ENCODE measurements around the gene BTAF1. TPM values are rescaled to one million over a fixed set of nuclear protein-coding genes. Genes with fewer than 3 reads are reported as not detected.
A peak's percentile ranks its signal among the peaks of the same experiment; 100 is the strongest.

The BTAF1 gene
- polyA plus RNA-seq, 1 donor (not counting 4 experiments of a cell fraction or from before 2014, with no cell fraction given) = 42.9 TPM

DNA sequence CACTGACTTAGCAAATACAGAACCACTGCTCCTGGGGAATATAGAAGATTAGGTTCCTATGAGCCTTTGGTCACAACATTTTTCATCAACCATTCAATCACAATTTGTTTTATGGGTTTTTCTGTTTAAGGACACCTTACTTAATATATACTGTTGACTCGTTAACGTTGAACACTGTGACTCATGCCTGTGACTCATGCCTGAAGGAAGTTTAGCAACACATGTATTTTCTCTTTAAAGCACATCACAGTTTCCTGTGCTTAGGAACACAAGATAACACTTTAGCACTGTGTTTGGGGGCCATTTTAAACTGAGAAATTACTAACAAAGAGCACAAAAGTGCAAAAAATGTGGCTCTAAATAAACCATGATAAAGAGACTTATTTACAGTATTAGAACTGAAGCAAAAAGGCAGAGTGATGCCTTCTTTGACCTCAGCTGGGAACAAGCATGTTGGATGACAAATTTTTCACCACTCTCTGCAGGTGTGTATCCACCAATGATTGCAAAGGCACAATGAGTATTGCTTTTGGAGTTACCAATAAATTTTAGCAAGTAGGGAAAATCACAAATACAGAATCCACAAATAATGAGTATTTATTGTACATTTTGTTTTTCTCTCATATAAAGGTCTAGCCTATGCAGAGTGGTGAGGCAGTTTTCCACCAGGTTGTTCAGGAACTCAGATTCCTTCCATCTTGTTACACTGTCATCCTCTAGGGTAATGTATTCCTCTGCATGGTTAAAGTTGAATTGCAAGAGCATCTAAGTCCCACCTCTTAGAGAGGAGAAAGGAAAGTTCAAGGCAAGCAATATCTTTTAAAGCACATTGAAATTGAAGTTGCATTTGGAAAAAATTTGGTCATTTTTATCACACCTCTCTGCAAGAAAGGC is 21.5 kb upstream of the BTAF1 start:
- Histone ChIP-seq H3K4me2 (ENCODE audit: control insufficient read depth, extremely low read depth, insufficient read depth, low read depth, low read length) (peak overlapping the region; percentile 62), H3K4me3 (ENCODE audit: control insufficient read depth in 2 of 3, extremely low read depth in 1 of 3, insufficient read depth in 2 of 3, low read depth in 1 of 3, low read length in 3 of 3) (no peak overlapping the region), H3K4me1 (ENCODE audit: control insufficient read depth, extremely low read depth, insufficient read depth, low read length) (peaks cover 16% of the 10 kb centered on the region), H3K27me3 (ENCODE audit: control insufficient read depth, extremely low read depth, insufficient read depth, low read length) (no peaks in the 10 kb centered on the region), H3K79me2 (ENCODE audit: control insufficient read depth, insufficient read depth, low read length) (no peaks in the 10 kb centered on the region), H3K9me3 (ENCODE audit: control insufficient read depth, low read depth, low read length) (no peaks in the 10 kb centered on the region), H3K36me3 (ENCODE audit: control insufficient read depth in 2 of 2, extremely low read depth in 1 of 2, insufficient read depth in 2 of 2, low read length in 2 of 2) (no peaks in the 10 kb centered on the region), H3K27ac (ENCODE audit: control insufficient read depth, insufficient read depth, low read length) (peak overlapping the region; percentile 57), H4K20me1 (ENCODE audit: control insufficient read depth, extremely low read depth, insufficient read depth, low read length) (no peaks in the 10 kb centered on the region), H3K9ac (ENCODE audit: control insufficient read depth, extremely low read depth, insufficient read depth, low read length) (peak overlapping the region; percentile 2), H3K9me1 (ENCODE audit: control insufficient read depth, extremely low read depth, insufficient read depth, low read length) (no peaks in the 10 kb centered on the region), H2AFZ (ENCODE audit: control insufficient read depth, low read length) (peak overlapping the region; percentile 73)
- FAIRE-seq = peak; percentile 97
- dilution Hi-C loops (cut with MboI; ENCODE audit: extremely low pct_ligation_motif_present, low sequenced_read_pairs) = no loop called here
- TF ChIP-seq EZH2 (IDR thresholded peaks at IDR 0.05; ENCODE audit: low read length) (no peak), CTCF (optimal IDR thresholded peaks at IDR 0.05 in 1 of 3, IDR thresholded peaks at IDR 0.05 in 1 of 3, conservative IDR thresholded peaks at IDR 0.05 in 1 of 3; ENCODE audit: extremely low read depth in 1 of 3, insufficient read depth in 2 of 3, low read length in 3 of 3) (no peak)
- peak; percentile 40 for DNase-seq (ENCODE audit: low read depth, low spot score)

DNA sequence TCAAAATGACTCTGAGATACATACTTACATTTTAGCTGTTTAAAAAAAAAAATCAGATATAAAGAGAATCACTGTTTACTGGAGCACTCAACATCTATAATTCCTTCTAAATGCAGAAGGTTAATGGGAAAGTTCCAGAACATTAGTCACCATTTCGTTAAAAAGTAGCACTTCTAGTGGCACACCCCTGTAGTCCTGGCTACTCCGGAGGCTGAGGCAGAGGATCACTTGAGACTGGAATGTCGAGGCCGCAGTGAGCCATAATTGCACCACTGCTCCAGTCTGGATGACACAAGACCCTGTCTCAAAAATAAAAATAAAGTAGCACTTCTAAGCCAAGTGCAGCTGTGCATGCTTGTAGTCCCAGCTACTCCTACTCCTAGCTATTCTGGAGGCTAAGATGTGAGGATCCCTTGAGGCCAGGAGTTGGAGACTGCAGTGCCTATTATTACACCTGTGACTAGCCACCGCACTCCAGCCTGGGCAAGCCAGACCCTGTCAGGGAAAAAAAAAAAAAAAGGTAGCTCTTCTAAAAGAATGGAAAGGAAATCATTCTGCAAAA is 16.5 kb upstream of the BTAF1 start:
- no peaks in the 10 kb centered on the region for H3K9me1 ChIP-seq (ENCODE audit: control insufficient read depth, extremely low read depth, insufficient read depth, low read length)
- H3K9ac ChIP-seq (ENCODE audit: control insufficient read depth, extremely low read depth, insufficient read depth, low read length) = no peak overlapping the region
- no peak for DNase-seq (ENCODE audit: low read depth, low spot score)
- H3K4me3 ChIP-seq (ENCODE audit: control insufficient read depth in 2 of 3, extremely low read depth in 1 of 3, insufficient read depth in 2 of 3, low read depth in 1 of 3, low read length in 3 of 3) = peak overlapping the region in 1 of 3 experiments; percentile 67
- H3K4me2 ChIP-seq (ENCODE audit: control insufficient read depth, extremely low read depth, insufficient read depth, low read depth, low read length) = peak overlapping the region; percentile 88
- no peak for TF ChIP-seq EZH2 (IDR thresholded peaks at IDR 0.05; ENCODE audit: low read length)
- TF ChIP-seq CTCF (optimal IDR thresholded peaks at IDR 0.05 in 1 of 3, IDR thresholded peaks at IDR 0.05 in 1 of 3, conservative IDR thresholded peaks at IDR 0.05 in 1 of 3; ENCODE audit: extremely low read depth in 1 of 3, insufficient read depth in 2 of 3, low read length in 3 of 3) = no peak
- H3K79me2 ChIP-seq (ENCODE audit: control insufficient read depth, insufficient read depth, low read length) = no peaks in the 10 kb centered on the region
- H3K27ac ChIP-seq (ENCODE audit: control insufficient read depth, insufficient read depth, low read length) = no peak overlapping the region
- no peaks in the 10 kb centered on the region for H3K27me3 ChIP-seq (ENCODE audit: control insufficient read depth, extremely low read depth, insufficient read depth, low read length)
- H4K20me1 ChIP-seq (ENCODE audit: control insufficient read depth, extremely low read depth, insufficient read depth, low read length) = no peaks in the 10 kb centered on the region
- H3K4me1 ChIP-seq (ENCODE audit: control insufficient read depth, extremely low read depth, insufficient read depth, low read length) = peaks cover 8% of the 10 kb centered on the region
- FAIRE-seq = no peak
- H3K9me3 ChIP-seq (ENCODE audit: control insufficient read depth, low read depth, low read length) = no peaks in the 10 kb centered on the region
- no peak overlapping the region for H2AFZ ChIP-seq (ENCODE audit: control insufficient read depth, low read length)
- dilution Hi-C loops (cut with MboI; ENCODE audit: extremely low pct_ligation_motif_present, low sequenced_read_pairs) = no loop called here
- H3K36me3 ChIP-seq (ENCODE audit: control insufficient read depth in 2 of 2, extremely low read depth in 1 of 2, insufficient read depth in 2 of 2, low read length in 2 of 2) = peaks cover 0 to 3% of the 10 kb centered on the region in 2 experiments

Measured in keratinocyte (primary cell).